Spleen (tissue), 11 donors: ENCODE results near the gene YAE1. TPM values are rescaled to one million over a fixed set of nuclear protein-coding genes. Genes with fewer than 3 reads are reported as not detected.

ENCODE experiments used
- DNase-seq: peaks from one replicate; pipeline ENCODE4 v3.0.0-alpha.2; 2020
- H3K27ac ChIP-seq, 8 donors: fragments of 200-600 bp; sonication (generic) in 7 of 8; 1 replicate in 4 of 8; 2 replicates in 4 of 8; pipeline versions ENCODE4 v1.5.0 to v1.8.0; 2016 to 2021; ENCODE audit warnings: inconsistent platforms in 4 of 8, mild to moderate bottlenecking in 4 of 8, moderate library complexity in 1 of 8
- H3K27me3 ChIP-seq, 7 donors: fragments of 200-600 bp; sonication (generic) in 6 of 7; replicated peaks in 1 of 7; 1 replicate in 4 of 7; 2 replicates in 3 of 7; pipeline versions ENCODE4 v1.5.0 to v1.8.0; 2016 to 2021; ENCODE audit warnings: inconsistent platforms in 3 of 7, mild to moderate bottlenecking in 1 of 7
- H3K36me3 ChIP-seq, 6 donors: fragments of 200-600 bp; sonication (generic) in 5 of 6; 1 replicate in 4 of 6; 2 replicates in 2 of 6; pipeline versions ENCODE4 v1.5.0 to v1.8.0; 2016 to 2021; ENCODE audit warnings: inconsistent platforms in 2 of 6
- H3K4me1 ChIP-seq, 6 donors: fragments of 200-600 bp; sonication (generic) in 5 of 6; 1 replicate in 3 of 6; 2 replicates in 3 of 6; pipeline versions ENCODE4 v1.5.0 to v1.8.0; 2016 to 2021; ENCODE audit warnings: inconsistent platforms in 3 of 6
- H3K4me3 ChIP-seq, 8 donors: fragments of 200-600 bp; sonication (generic) in 7 of 8; 1 replicate in 4 of 8; 2 replicates in 4 of 8; pipeline versions ENCODE4 v1.5.0 to v1.8.0; 2016 to 2021; ENCODE audit warnings: inconsistent platforms in 4 of 8, mild to moderate bottlenecking in 4 of 8, moderate library complexity in 2 of 8
- H3K9me3 ChIP-seq, 8 donors: fragments of 200-600 bp; sonication (generic) in 7 of 8; 1 replicate in 4 of 8; 2 replicates in 4 of 8; pipeline versions ENCODE4 v1.5.0 to v1.8.0; 2016 to 2021; ENCODE audit warnings: inconsistent platforms in 4 of 8
- CTCF ChIP-seq, 11 experiments: fragments of 200-600 bp in 7 of 11; fragments of 450-650 bp in 4 of 11; sonication (generic) in 4 of 11; IDR thresholded peaks in 8 of 11; conservative IDR thresholded peaks in 3 of 11; 1 replicate in 7 of 11; 2 replicates in 4 of 11; pipeline versions ENCODE4 v1.4.0 to v1.8.0; 2016 to 2021; ENCODE audit warnings: antibody characterized with exemption in 11 of 11, inconsistent platforms in 4 of 11, mild to moderate bottlenecking in 1 of 11
- POLR2A ChIP-seq, 3 donors: fragments of 450-650 bp; IDR thresholded peaks; one replicate each; pipeline ENCODE4 v1.5.1; 2017; ENCODE audit warnings: antibody characterized with exemption in 3 of 3, mild to moderate bottlenecking in 1 of 3
- POLR2AphosphoS5 ChIP-seq, 3 donors: sonication (generic); formaldehyde crosslinking; IDR thresholded peaks; one replicate each; pipeline ENCODE4 v1.5.1; 2017; ENCODE audit warnings: antibody characterized with exemption in 3 of 3
- WGBS, 5 donors: extraction: QIAGEN DNeasy Blood & Tissue Kit in 3 of 5; methylation state at CpG; one replicate each; pipeline versions ENCODE4 v1.1.5 to v1.1.7; 2013 to 2018; 5-methylcytosine and 5-hydroxymethylcytosine counted together
- intact Hi-C: fragments of 100-400 bp; cut with DNase I; formaldehyde crosslinking; loops from one replicate; pipeline ENCODE4 v1.15.0; 2023; ENCODE audit warnings: low total_unique reads
- polyA plus RNA-seq, 3 donors: library from polyadenylated mRNA; stranded (reverse); fragments of 200-250 nt; gene quantifications; one replicate each; pipeline ENCODE4 v1.2.1, GENCODE V29; 2013
- total RNA-seq, 7 donors: library from RNA; depleted of rRNA in 3 of 7; stranded (reverse); fragments of >200 nt in 3 of 7; fragmentation: NEBNext Ultra II Directional in 4 of 7; extraction: Animal tissue kit (Norgen Biotek cat#: 25700) in 4 of 7; gene quantifications; one replicate each; pipeline versions ENCODE4 v1.1.0 to v1.2.1, GENCODE V29; 2016 to 2021
- donor health status: healthy with polysubstance abuse.
- donor health status: DM: no; HTN: no; CAD: no; lungs with moderate emphysema.
- donor health status: DM: no; HTN: no; CAD: no.
- donor health status: Bipolar disorder and iron deficiency.
- donor health status: healthy.
- donor health status: DM: no; HTN: no; CAD: no.
- donor health status: DM: yes; HTN: yes; CAD: no.

YAE1 gene
- total and polyA plus RNA-seq, 10 donors = 13.2 to 21.8 (median 15.8) TPM

GRCh38 chr7:39560408-39560807, 5.8 kb upstream of the YAE1 start:
- Histone ChIP-seq H3K36me3 (no peaks in the 10 kb centered on the region), H3K27me3 (no peaks in the 10 kb centered on the region), H3K27ac (no peak overlapping the region), H3K4me1 (peaks cover 0 to 6% (median 4%) of the 10 kb centered on the region in 6 donors), H3K4me3 (no peak overlapping the region), H3K9me3 (no peaks in the 10 kb centered on the region)
- TF ChIP-seq POLR2A (IDR thresholded peaks at IDR 0.05) = no peak
- TF ChIP-seq CTCF (IDR thresholded peaks at IDR 0.05 in 8 of 11, conservative IDR thresholded peaks at IDR 0.05 in 3 of 11) = no peak
- DNase-seq = no peak
- WGBS, 5 donors = 56 to 76% (median 76%) methylated on average over 1 of the region's 1 CpG
- intact Hi-C loops = no loop called here

- H3K4me1 ChIP-seq = peaks cover 0 to 11% (median 8%) of the 10 kb centered on the region in 6 donors
- H3K27ac ChIP-seq = peak overlapping the region in 1 of 8 donors; percentile 20
- H3K9me3 ChIP-seq = no peaks in the 10 kb centered on the region
- H3K36me3 ChIP-seq = no peaks in the 10 kb centered on the region
- H3K4me3 ChIP-seq = no peak overlapping the region
- TF ChIP-seq POLR2AphosphoS5 (IDR thresholded peaks at IDR 0.05) (no peak), POLR2A (IDR thresholded peaks at IDR 0.05) (no peak), CTCF (IDR thresholded peaks at IDR 0.05 in 8 of 11, conservative IDR thresholded peaks at IDR 0.05 in 3 of 11) (no peak)
- WGBS, 5 donors = 65 to 78% (median 74%) methylated on average over 1 of the region's 1 CpG
- no peaks in the 10 kb centered on the region for H3K27me3 ChIP-seq
- intact Hi-C loops = no loop called here
- no peak for DNase-seq
Measured at GRCh38 chr7:39560997-39561396, 5.2 kb upstream of the YAE1 start.

GRCh38 chr7:39565538-39565937, 666 bp upstream of the YAE1 start:
- H3K36me3 ChIP-seq = peaks cover 0 to 9% (median 5%) of the 10 kb centered on the region in 6 donors
- no peaks in the 10 kb centered on the region for H3K27me3 ChIP-seq
- no peaks in the 10 kb centered on the region for H3K9me3 ChIP-seq
- H3K4me3 ChIP-seq = peak overlapping the region; percentile 64 to 91 (median 79)
- peak overlapping the region; percentile 68 to 90 (median 82) for H3K27ac ChIP-seq
- DNase-seq = no peak
- WGBS, 5 donors = 48 to 52% (median 49%) methylated on average over 4 of the region's 4 CpGs
- TF ChIP-seq POLR2AphosphoS5 (IDR thresholded peaks at IDR 0.05) (no peak), POLR2A (IDR thresholded peaks at IDR 0.05) (no peak), CTCF (IDR thresholded peaks at IDR 0.05 in 8 of 11, conservative IDR thresholded peaks at IDR 0.05 in 3 of 11) (no peak)
- intact Hi-C loops = no loop called here
- peaks cover 6 to 34% (median 22%) of the 10 kb centered on the region in 6 donors for H3K4me1 ChIP-seq

GRCh38 chr7:39567294-39567693, 1.1 kb downstream of the YAE1 start:
- 34 to 72% (median 55%) methylated on average over 2 of the region's 2 CpGs for WGBS, 5 donors
- intact Hi-C loops = no loop called here
- no peak for TF ChIP-seq POLR2AphosphoS5 (IDR thresholded peaks at IDR 0.05)
- no peak for TF ChIP-seq CTCF (IDR thresholded peaks at IDR 0.05 in 8 of 11, conservative IDR thresholded peaks at IDR 0.05 in 3 of 11)
- no peak for TF ChIP-seq POLR2A (IDR thresholded peaks at IDR 0.05)

More at GRCh38 chr7:39567294-39567693, 1.1 kb downstream of the YAE1 start:
- Histone ChIP-seq H3K27ac (no peak overlapping the region), H3K9me3 (no peaks in the 10 kb centered on the region), H3K27me3 (no peaks in the 10 kb centered on the region), H3K36me3 (peaks cover 0 to 26% (median 14%) of the 10 kb centered on the region in 6 donors), H3K4me1 (peaks cover 6 to 34% (median 22%) of the 10 kb centered on the region in 6 donors), H3K4me3 (peak overlapping the region; percentile 64 to 91 (median 79))
- DNase-seq = no peak
